ENCODE data around the gene HSH2D. TPM values are rescaled to one million over a fixed set of nuclear protein-coding genes. Genes with fewer than 3 reads are reported as not detected.

Gene HSH2D
- total and polyA plus RNA-seq, 10 of the 15 experiments (the other 5 are each of a cell fraction or from before 2014, with no cell fraction given) = 22.0 to 145 (median 89.3) TPM

GRCh38 chr19:16200038-16201010, 56.8 kb downstream of the HSH2D start:
- ChIA-PET POLR2A (no interaction called here), CTCF (interaction anchor here (0.6 to 7.3 kb wide), 3 partner anchors 14 to 200 kb away, joined by 3 to 44 read pairs (median 3); partner anchors contain the start of gene FAM32A), SMC1A (ENCODE audit: uncharacterized antibody, unreplicated experiment) (no interaction called here), RAD21 (ENCODE audit: unreplicated experiment) (interaction anchor here (1.1 kb wide), 1 partner anchor 15 kb away, joined by 3 read pairs; no protein-coding TSS in a partner anchor)
- peaks cover 22% of the 10 kb centered on the region for H3K4me1 ChIP-seq (ENCODE audit: control insufficient read depth, insufficient read depth, low read length)
- no peak overlapping the region for H2AFZ ChIP-seq (ENCODE audit: control insufficient read depth, low read depth, low read length)
- no peak for DNase-seq (ENCODE audit: low read depth, low spot score)
- H3K27me3 ChIP-seq (replicated peaks in 1 of 2; ENCODE audit: control insufficient read depth in 2 of 2, insufficient read depth in 2 of 2, low read length in 1 of 2) = no peaks in the 10 kb centered on the region
- no peak overlapping the region; the same call in 1 of the 2 replicates for H3K27ac ChIP-seq (ENCODE audit: control insufficient read depth, insufficient read depth)
- H4K20me1 ChIP-seq (ENCODE audit: control insufficient read depth, insufficient read depth) = no peaks in the 10 kb centered on the region; the same call in 1 of the 2 replicates
- in situ Hi-C loops (cut with MboI) (no loop called here), intact Hi-C loops (cut with micrococcal nuclease; ENCODE audit: unreplicated experiment) (no loop called here)
- H3K4me2 ChIP-seq (ENCODE audit: control insufficient read depth, insufficient read depth) = peak overlapping the region; percentile 43; the same call in 1 of the 2 replicates
- H3K36me3 ChIP-seq (ENCODE audit: control insufficient read depth in 2 of 2, insufficient read depth in 2 of 2, low read length in 1 of 2) = peaks cover 0 to 10% of the 10 kb centered on the region in 2 experiments; a peak in 3 of 4 replicates
- no peak overlapping the region for H3K4me3 ChIP-seq
- no peaks in the 10 kb centered on the region for H3K9me3 ChIP-seq (replicated peaks; ENCODE audit: control insufficient read depth, insufficient read depth, low read length)
- peaks cover 27% of the 10 kb centered on the region for H3K79me2 ChIP-seq (ENCODE audit: control insufficient read depth, insufficient read depth, low read length)
- WGBS (ENCODE audit: insufficient coverage, insufficient replicate concordance, low lambda C conversion rate, missing lambda C conversion rate) = 86% methylated on average over 20 of the region's 20 CpGs
- TF ChIP-seq, protein P1, sequence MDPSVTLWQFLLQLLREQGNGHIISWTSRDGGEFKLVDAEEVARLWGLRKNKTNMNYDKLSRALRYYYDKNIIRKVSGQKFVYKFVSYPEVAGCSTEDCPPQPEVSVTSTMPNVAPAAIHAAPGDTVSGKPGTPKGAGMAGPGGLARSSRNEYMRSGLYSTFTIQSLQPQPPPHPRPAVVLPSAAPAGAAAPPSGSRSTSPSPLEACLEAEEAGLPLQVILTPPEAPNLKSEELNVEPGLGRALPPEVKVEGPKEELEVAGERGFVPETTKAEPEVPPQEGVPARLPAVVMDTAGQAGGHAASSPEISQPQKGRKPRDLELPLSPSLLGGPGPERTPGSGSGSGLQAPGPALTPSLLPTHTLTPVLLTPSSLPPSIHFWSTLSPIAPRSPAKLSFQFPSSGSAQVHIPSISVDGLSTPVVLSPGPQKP (IDR thresholded peaks at IDR 0.05; ENCODE audit: low read depth, low read length) = no peak
- TF ChIP-seq RAD21 (IDR thresholded peaks at IDR 0.05; ENCODE audit: insufficient read depth, low read depth, low read length) = no peak
- no peak for TF ChIP-seq PAX8 (IDR thresholded peaks at IDR 0.05)
- TF ChIP-seq PAX5 (IDR thresholded peaks at IDR 0.05; ENCODE audit: borderline replicate concordance, low read depth, low read length) = no peak
- TF ChIP-seq HSF1 (IDR thresholded peaks at IDR 0.05; ENCODE audit: low read depth, low read length) = no peak
- TF ChIP-seq BCLAF1 (IDR thresholded peaks at IDR 0.05) = no peak
- no peak for TF ChIP-seq IRF4 (IDR thresholded peaks at IDR 0.05; ENCODE audit: low read depth, low read length)
- TF ChIP-seq USF1 (IDR thresholded peaks at IDR 0.05; ENCODE audit: borderline replicate concordance, extremely low read length, insufficient read depth, low read depth, low read length) = no peak
- no peak for TF ChIP-seq GABPA (IDR thresholded peaks at IDR 0.05; ENCODE audit: low read depth)
- BruUV-seq (replicated peaks) = no TSS peak
- FAIRE-seq = no peak
- no peak overlapping the region for H3K9ac ChIP-seq (ENCODE audit: control insufficient read depth, insufficient read depth, low read length)
- ATAC-seq = no peak
